Activated B cell treated with CpG ODN at 0.5 μM for 24 hours (primary cell): ENCODE results near the gene CD9. TPM values are rescaled to one million over a fixed set of nuclear protein-coding genes. Genes with fewer than 3 reads are reported as not detected.
A peak's percentile ranks its signal among the peaks of the same experiment; 100 is the strongest.

Experiments
- ATAC-seq: fragments of 200-7000 bp; cut with Tn5 transposase; one replicate; pipeline ENCODE4 v1.10.0; 2021; ENCODE audit warnings: low read depth, mild to moderate bottlenecking, moderate library complexity
- CTCF ChIA-PET: fragments of 350-600 bp; sonication (Branson Sonifier 250); formaldehyde crosslinking; loops from one replicate; lab custom pipeline; 2021; ENCODE audit warnings: antibody characterized with exemption; lab: Charles Lee
- POLR2A ChIA-PET: fragments of 350-600 bp; sonication (Branson Sonifier 250); formaldehyde crosslinking; loops from one replicate; lab custom pipeline; 2021; ENCODE audit warnings: antibody characterized with exemption; lab: Charles Lee
- DNase-seq: peaks from one replicate; pipeline ENCODE4 v3.0.0; 2022
- H3K27ac Mint-ChIP-seq: one replicate; pipeline ENCODE4 v1.8.0; 2020; ENCODE audit warnings: mixed read lengths
- H3K27me3 Mint-ChIP-seq: one replicate; pipeline ENCODE4 v1.8.0; 2021; ENCODE audit warnings: mixed read lengths
- H3K36me3 Mint-ChIP-seq: one replicate; pipeline ENCODE4 v1.8.0; 2021; ENCODE audit warnings: low read depth, mixed read lengths
- H3K4me1 Mint-ChIP-seq: one replicate; pipeline ENCODE4 v1.8.0; 2021; ENCODE audit warnings: mixed read lengths
- H3K4me3 Mint-ChIP-seq: one replicate; pipeline ENCODE4 v1.8.0; 2020; ENCODE audit warnings: mild to moderate bottlenecking, mixed read lengths
- H3K9me3 Mint-ChIP-seq: one replicate; pipeline ENCODE4 v1.8.0; 2020; ENCODE audit warnings: mixed read lengths
- intact Hi-C: fragments of 100-400 bp; cut with micrococcal nuclease; formaldehyde crosslinking; loops from one replicate; pipeline ENCODE4 v1.15.1; 2024
- total RNA-seq: library from RNA; stranded (reverse); gene quantifications from 2 replicates; pipeline ENCODE4 v1.2.3, GENCODE V29; 2022
- TF ChIP-seq, protein P1 (sequence below): fragments of 200-600 bp; IDR thresholded peaks from one replicate; pipeline ENCODE4 v1.8.0; 2022; ENCODE audit warnings: antibody characterized with exemption, mild to moderate bottlenecking

The CD9 gene
- total RNA-seq, 1 donor from 2014 or later: 2.5 TPM

- TF ChIP-seq, protein P1, sequence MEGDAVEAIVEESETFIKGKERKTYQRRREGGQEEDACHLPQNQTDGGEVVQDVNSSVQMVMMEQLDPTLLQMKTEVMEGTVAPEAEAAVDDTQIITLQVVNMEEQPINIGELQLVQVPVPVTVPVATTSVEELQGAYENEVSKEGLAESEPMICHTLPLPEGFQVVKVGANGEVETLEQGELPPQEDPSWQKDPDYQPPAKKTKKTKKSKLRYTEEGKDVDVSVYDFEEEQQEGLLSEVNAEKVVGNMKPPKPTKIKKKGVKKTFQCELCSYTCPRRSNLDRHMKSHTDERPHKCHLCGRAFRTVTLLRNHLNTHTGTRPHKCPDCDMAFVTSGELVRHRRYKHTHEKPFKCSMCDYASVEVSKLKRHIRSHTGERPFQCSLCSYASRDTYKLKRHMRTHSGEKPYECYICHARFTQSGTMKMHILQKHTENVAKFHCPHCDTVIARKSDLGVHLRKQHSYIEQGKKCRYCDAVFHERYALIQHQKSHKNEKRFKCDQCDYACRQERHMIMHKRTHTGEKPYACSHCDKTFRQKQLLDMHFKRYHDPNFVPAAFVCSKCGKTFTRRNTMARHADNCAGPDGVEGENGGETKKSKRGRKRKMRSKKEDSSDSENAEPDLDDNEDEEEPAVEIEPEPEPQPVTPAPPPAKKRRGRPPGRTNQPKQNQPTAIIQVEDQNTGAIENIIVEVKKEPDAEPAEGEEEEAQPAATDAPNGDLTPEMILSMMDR: no peak
- no peak overlapping the region for H3K27ac Mint-ChIP-seq
- peaks cover 14% of the 10 kb centered on the region for H3K27me3 Mint-ChIP-seq
- peaks cover 25% of the 10 kb centered on the region for H3K4me1 Mint-ChIP-seq
- intact Hi-C loops: loop anchor here (2.0 kb wide), 1 partner anchor 54 kb away; no protein-coding TSS in a partner anchor
- ChIA-PET CTCF (interaction anchor here (0.8 kb wide), 1 partner anchor 29 kb away, joined by 4 read pairs; no protein-coding TSS in a partner anchor), POLR2A (interaction anchor here (0.6 to 1.2 kb wide), 2 partner anchors 14 to 29 kb away, joined by 3 read pairs; no protein-coding TSS in a partner anchor)
- H3K36me3 Mint-ChIP-seq: no peaks in the 10 kb centered on the region
- DNase-seq (peak; percentile 22), ATAC-seq (peak; percentile 91)
- H3K4me3 Mint-ChIP-seq: no peak overlapping the region
- no peaks in the 10 kb centered on the region for H3K9me3 Mint-ChIP-seq
Measured at GRCh38 chr12:6224550-6224949, 24.4 kb downstream of the CD9 start.

DNA sequence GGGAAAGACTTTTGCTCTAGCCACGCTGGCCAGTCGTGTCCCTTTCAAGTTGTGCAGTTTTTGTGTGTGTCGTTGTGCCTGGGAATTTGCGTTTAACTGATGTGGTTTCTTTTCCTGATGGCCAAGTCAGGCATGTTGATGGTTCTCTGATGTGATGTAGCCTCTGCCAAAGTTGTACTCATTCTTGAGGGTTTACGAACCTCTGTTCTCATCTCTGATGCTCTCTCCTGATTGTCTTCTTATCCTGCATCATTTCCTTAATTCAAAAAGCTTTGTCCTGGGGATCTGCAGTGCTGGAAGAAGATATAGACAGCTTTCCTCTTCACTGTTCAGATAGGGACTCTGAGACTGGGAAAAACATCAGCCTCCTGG lies 25.4 kb downstream of the CD9 start:
- no peak overlapping the region for H3K4me3 Mint-ChIP-seq
- H3K36me3 Mint-ChIP-seq: no peaks in the 10 kb centered on the region
- TF ChIP-seq, protein P1: no peak
- H3K27ac Mint-ChIP-seq: no peak overlapping the region
- no peak for ATAC-seq
- H3K9me3 Mint-ChIP-seq: no peaks in the 10 kb centered on the region
- no peak for DNase-seq
- H3K4me1 Mint-ChIP-seq: peaks cover 29% of the 10 kb centered on the region
- H3K27me3 Mint-ChIP-seq: peaks cover 7% of the 10 kb centered on the region
- ChIA-PET CTCF (interaction anchor here (1.1 kb wide), 1 partner anchor 41 kb away, joined by 3 read pairs; no protein-coding TSS in a partner anchor), POLR2A (no interaction called here)
- intact Hi-C loops: loop anchor here (2.0 kb wide), 1 partner anchor 53 kb away; no protein-coding TSS in a partner anchor

DNA sequence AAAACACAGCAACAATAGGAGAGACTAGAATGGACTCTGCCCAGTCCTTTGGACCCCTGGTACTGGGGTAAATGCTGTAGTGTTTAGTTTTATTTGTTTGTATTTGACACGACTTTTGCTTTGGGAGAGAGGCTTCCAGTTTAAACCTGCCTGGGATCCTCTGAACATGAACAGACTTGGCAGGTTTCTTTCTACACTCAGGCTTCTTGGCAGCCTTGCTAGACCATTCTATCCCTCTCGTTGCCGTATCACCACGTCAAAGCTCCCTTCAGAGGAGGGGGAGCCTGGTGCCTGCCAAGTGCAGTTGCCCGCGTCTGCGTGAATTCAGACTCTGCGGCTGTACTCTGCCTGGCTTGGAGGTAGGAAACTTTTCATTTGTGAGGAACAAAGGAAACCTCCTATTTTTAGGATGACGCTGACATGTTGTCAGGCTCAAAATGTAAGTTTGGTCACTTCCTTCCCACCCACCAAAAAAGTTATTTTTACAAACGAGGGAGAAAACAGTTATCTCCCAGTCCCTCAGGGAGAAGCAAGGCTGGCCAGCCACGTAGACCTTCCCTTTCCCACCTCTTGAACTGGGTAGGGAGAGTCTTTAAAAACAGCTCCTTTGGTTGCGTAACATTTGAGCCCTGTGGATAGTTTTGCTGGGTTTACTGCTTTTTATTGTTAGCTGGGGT lies 25.9 kb downstream of the CD9 start:
- ATAC-seq: no peak
- peaks cover 7% of the 10 kb centered on the region for H3K27me3 Mint-ChIP-seq
- DNase-seq: no peak
- POLR2A ChIA-PET: no interaction called here
- CTCF ChIA-PET: interaction anchor here (1.1 kb wide), 1 partner anchor 40 kb away, joined by 3 read pairs; no protein-coding TSS in a partner anchor
- H3K4me1 Mint-ChIP-seq: peaks cover 34% of the 10 kb centered on the region
- no peak overlapping the region for H3K4me3 Mint-ChIP-seq
- intact Hi-C loops: no loop called here
- H3K9me3 Mint-ChIP-seq: no peaks in the 10 kb centered on the region
- H3K36me3 Mint-ChIP-seq: no peaks in the 10 kb centered on the region
- TF ChIP-seq, protein P1: no peak
- H3K27ac Mint-ChIP-seq: no peak overlapping the region

- H3K27me3 Mint-ChIP-seq: peaks cover 7% of the 10 kb centered on the region
- no peak overlapping the region for H3K4me3 Mint-ChIP-seq
Measured at GRCh38 chr12:6226679-6227051, 26.5 kb downstream of the CD9 start.

More at GRCh38 chr12:6226679-6227051, 26.5 kb downstream of the CD9 start:
- intact Hi-C loops: no loop called here
- CTCF ChIA-PET: interaction anchor here (1.1 kb wide), 1 partner anchor 40 kb away, joined by 3 read pairs; no protein-coding TSS in a partner anchor
- Mint-ChIP-seq H3K27ac (no peak overlapping the region), H3K9me3 (no peaks in the 10 kb centered on the region), H3K36me3 (no peaks in the 10 kb centered on the region), H3K4me1 (peaks cover 38% of the 10 kb centered on the region)
- TF ChIP-seq, protein P1: no peak
- no peak for DNase-seq
- POLR2A ChIA-PET: no interaction called here
- no peak for ATAC-seq
